Immature natural killer cell (primary cell): ENCODE measurements around the gene TMEM135. TPM values are rescaled to one million over a fixed set of nuclear protein-coding genes. Genes with fewer than 3 reads are reported as not detected.
"Not testable (repeated sequence)": the region's sequence is repeated elsewhere in the genome, so short reads cannot be mapped to it uniquely, and the experiment has no call there.

Source experiments
- DNase-seq, 3 donors: peaks; one replicate each; pipeline ENCODE4 v3.0.0; 2022; ENCODE audit warnings: mixed read lengths in 1 of 3
- H3K27ac Mint-ChIP-seq, 6 donors: one replicate each; pipeline ENCODE4 v1.8.0; 2020; ENCODE audit warnings: mixed read lengths in 6 of 6, mild to moderate bottlenecking in 5 of 6, inconsistent platforms in 4 of 6, moderate library complexity in 3 of 6
- H3K27me3 Mint-ChIP-seq, 3 donors: one replicate each; pipeline ENCODE4 v1.8.0; 2020 to 2021; ENCODE audit warnings: low read depth in 3 of 3, mild to moderate bottlenecking in 3 of 3, mixed read lengths in 3 of 3, moderate library complexity in 3 of 3, inconsistent platforms in 1 of 3
- H3K36me3 Mint-ChIP-seq, 3 donors: one replicate each; pipeline ENCODE4 v1.8.0; 2020; ENCODE audit warnings: mixed read lengths in 3 of 3, inconsistent platforms in 2 of 3, mild to moderate bottlenecking in 2 of 3
- H3K4me1 Mint-ChIP-seq, 2 donors: one replicate each; pipeline ENCODE4 v1.8.0; 2020; ENCODE audit warnings: inconsistent platforms in 2 of 2, mild to moderate bottlenecking in 2 of 2, mixed read lengths in 2 of 2, moderate library complexity in 1 of 2
- H3K4me3 Mint-ChIP-seq, 5 donors: one replicate each; pipeline ENCODE4 v1.8.0; 2020; ENCODE audit warnings: mild to moderate bottlenecking in 5 of 5, mixed read lengths in 5 of 5, inconsistent platforms in 3 of 5, moderate library complexity in 3 of 5
- H3K9me3 Mint-ChIP-seq, 6 donors: one replicate each; pipeline ENCODE4 v1.8.0; 2020; ENCODE audit warnings: mild to moderate bottlenecking in 6 of 6, mixed read lengths in 6 of 6, inconsistent platforms in 4 of 6, moderate library complexity in 3 of 6
- polyA plus RNA-seq, 3 donors: library from polyadenylated mRNA; unstranded; fragments of 300-500 nt; fragmentation: Illumina TruSeq; gene quantifications; one replicate each; pipeline ENCODE4 v1.2.3, GENCODE V29; 2021

The TMEM135 gene
- polyA plus RNA-seq, 3 donors from 2014 or later: 7.3 to 20.2 (median 11.3) TPM

GRCh38 chr11:87255589-87255988 lies 217.9 kb downstream of the TMEM135 start:
- H3K4me1 Mint-ChIP-seq: peaks cover 26 to 46% of the 10 kb centered on the region in 2 donors
- no peak for DNase-seq
- H3K4me3 Mint-ChIP-seq: no peak overlapping the region
- H3K9me3 Mint-ChIP-seq: no peaks in the 10 kb centered on the region
- H3K27me3 Mint-ChIP-seq: no peaks in the 10 kb centered on the region
- H3K27ac Mint-ChIP-seq: peak overlapping the region in 1 of 6 donors; percentile 3
- no peaks in the 10 kb centered on the region for H3K36me3 Mint-ChIP-seq

GRCh38 chr11:87256694-87257340 lies 219.1 kb downstream of the TMEM135 start:
- Mint-ChIP-seq H3K36me3 (no peaks in the 10 kb centered on the region), H3K27me3 (no peaks in the 10 kb centered on the region), H3K27ac (peak overlapping the region in 1 of 6 donors; percentile 12), H3K4me1 (peaks cover 20 to 38% of the 10 kb centered on the region in 2 donors), H3K9me3 (no peaks in the 10 kb centered on the region), H3K4me3 (no peak overlapping the region)
- no peak for DNase-seq

GRCh38 chr11:87258171-87258833 lies 220.6 kb downstream of the TMEM135 start:
- Mint-ChIP-seq H3K36me3 (no peaks in the 10 kb centered on the region), H3K4me1 (peaks cover 10 to 23% of the 10 kb centered on the region in 2 donors), H3K9me3 (no peaks in the 10 kb centered on the region), H3K27ac (peak overlapping the region in 1 of 6 donors; percentile 56), H3K4me3 (no peak overlapping the region), H3K27me3 (no peaks in the 10 kb centered on the region)
- DNase-seq: no peak

DNA sequence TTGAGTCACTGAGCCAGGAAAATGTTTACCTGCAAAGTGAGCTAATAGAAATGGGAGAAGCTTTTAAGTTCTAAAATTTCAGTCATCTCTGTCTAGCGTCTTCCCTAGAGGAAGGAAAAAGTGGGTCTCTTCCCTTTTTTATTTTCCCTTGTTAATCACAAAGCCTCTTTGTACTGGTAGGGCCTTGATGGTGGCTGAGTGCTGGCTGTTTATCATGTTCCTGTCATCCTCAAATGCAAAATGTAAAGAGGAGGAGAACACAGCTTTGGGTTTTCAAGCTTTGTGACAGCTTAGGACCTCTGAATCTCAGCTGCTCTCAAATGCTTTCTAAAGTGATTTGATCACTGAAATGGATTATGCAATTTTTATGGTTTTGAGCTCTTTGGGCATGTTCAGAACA lies 222.0 kb downstream of the TMEM135 start:
- H3K36me3 Mint-ChIP-seq: no peaks in the 10 kb centered on the region
- peaks cover 8 to 18% of the 10 kb centered on the region in 2 donors for H3K4me1 Mint-ChIP-seq
- H3K9me3 Mint-ChIP-seq: no peaks in the 10 kb centered on the region
- DNase-seq: no peak
- no peak overlapping the region for H3K4me3 Mint-ChIP-seq
- H3K27ac Mint-ChIP-seq: peak overlapping the region in 1 of 6 donors; percentile 2
- H3K27me3 Mint-ChIP-seq: no peaks in the 10 kb centered on the region

- Mint-ChIP-seq H3K27ac (no peak overlapping the region), H3K36me3 (no peaks in the 10 kb centered on the region), H3K4me1 (peaks cover 2 to 8% of the 10 kb centered on the region in 2 donors), H3K4me3 (no peak overlapping the region), H3K27me3 (no peaks in the 10 kb centered on the region), H3K9me3 (no peaks in the 10 kb centered on the region)
- DNase-seq: no peak
These were observed 223.1 kb downstream of the TMEM135 start for GRCh38 chr11:87260811-87261210.

- Mint-ChIP-seq H3K27ac (no peak overlapping the region), H3K27me3 (peaks cover 0 to 1% (median 0%) of the 10 kb centered on the region in 3 donors), H3K4me1 (peaks cover 0 to 2% of the 10 kb centered on the region in 2 donors), H3K4me3 (no peak overlapping the region), H3K9me3 (no peaks in the 10 kb centered on the region), H3K36me3 (no peaks in the 10 kb centered on the region)
- no peak for DNase-seq
These were observed 225.6 kb downstream of the TMEM135 start for GRCh38 chr11:87263264-87263838.

DNA sequence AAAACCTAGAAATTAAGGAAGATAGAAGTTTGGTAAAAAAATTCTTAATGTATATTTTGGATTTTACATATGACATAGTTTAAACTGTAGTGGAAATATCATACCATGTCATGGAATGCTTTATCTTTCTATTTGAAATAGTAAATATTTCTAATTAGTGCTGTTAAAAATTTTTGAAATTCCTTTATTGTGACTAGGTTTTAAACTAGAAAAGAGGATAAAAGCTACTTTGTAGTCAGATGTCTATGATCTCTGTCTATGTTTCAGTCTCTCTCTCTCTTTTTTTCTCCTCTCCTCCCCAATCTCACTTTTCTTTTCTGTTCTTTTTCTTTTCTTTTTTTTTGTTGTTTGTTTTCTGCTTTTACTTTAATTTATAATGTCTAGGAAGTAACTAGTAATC lies 226.2 kb downstream of the TMEM135 start:
- no peak for DNase-seq
- Mint-ChIP-seq H3K36me3 (no peaks in the 10 kb centered on the region), H3K27me3 (peaks cover 0 to 1% (median 0%) of the 10 kb centered on the region in 3 donors), H3K4me1 (no peaks in the 10 kb centered on the region), H3K4me3 (no peak overlapping the region), H3K27ac (no peak overlapping the region), H3K9me3 (no peaks in the 10 kb centered on the region)

GRCh38 chr11:87265132-87265531 lies 227.4 kb downstream of the TMEM135 start:
- H3K4me3 Mint-ChIP-seq: no peak overlapping the region
- no peaks in the 10 kb centered on the region for H3K36me3 Mint-ChIP-seq

GRCh38 chr11:87265979-87266378 lies 228.2 kb downstream of the TMEM135 start:
- H3K4me3 Mint-ChIP-seq: no peak overlapping the region
- H3K27ac Mint-ChIP-seq: no peak overlapping the region
- peaks cover 0 to 1% (median 0%) of the 10 kb centered on the region in 3 donors for H3K27me3 Mint-ChIP-seq
- no peaks in the 10 kb centered on the region for H3K9me3 Mint-ChIP-seq
- no peak for DNase-seq
- H3K4me1 Mint-ChIP-seq: no peaks in the 10 kb centered on the region
- H3K36me3 Mint-ChIP-seq: no peaks in the 10 kb centered on the region

More at GRCh38 chr11:87265132-87265531, 227.4 kb downstream of the TMEM135 start:
- Mint-ChIP-seq H3K4me1 (no peaks in the 10 kb centered on the region), H3K27me3 (peaks cover 0 to 1% (median 0%) of the 10 kb centered on the region in 3 donors), H3K9me3 (no peaks in the 10 kb centered on the region), H3K27ac (no peak overlapping the region)
- DNase-seq: no peak

DNA sequence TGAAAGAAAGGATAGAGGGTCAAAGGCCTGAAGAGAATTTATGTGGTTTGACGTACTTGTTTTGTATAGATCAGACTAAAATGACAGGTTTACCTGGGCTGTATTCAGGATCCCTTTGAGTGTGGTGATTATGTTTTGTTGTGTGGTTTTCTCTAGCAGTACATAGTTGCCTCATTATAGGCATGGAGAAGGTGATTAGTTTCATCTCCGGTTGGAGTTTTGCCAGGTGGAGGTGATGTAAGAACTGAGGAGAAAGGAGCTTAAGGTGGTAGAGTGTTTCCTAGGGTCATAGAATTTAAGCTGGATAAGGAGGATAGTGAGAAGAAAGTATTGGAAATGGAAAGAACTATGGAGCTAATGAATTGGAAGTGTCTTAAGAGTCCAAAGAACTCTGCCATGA lies 229.0 kb downstream of the TMEM135 start:
- Mint-ChIP-seq H3K9me3 (no peaks in the 10 kb centered on the region), H3K4me1 (no peaks in the 10 kb centered on the region), H3K27ac (no peak overlapping the region), H3K27me3 (peaks cover 0 to 1% (median 0%) of the 10 kb centered on the region in 3 donors), H3K4me3 (no peak overlapping the region), H3K36me3 (no peaks in the 10 kb centered on the region)
- no peak for DNase-seq

- not testable (repeated sequence) for H3K27me3 Mint-ChIP-seq, H3K4me1 Mint-ChIP-seq, DNase-seq, H3K9me3 Mint-ChIP-seq, H3K4me3 Mint-ChIP-seq, H3K36me3 Mint-ChIP-seq, H3K27ac Mint-ChIP-seq
These were observed 234.2 kb downstream of the TMEM135 start for GRCh38 chr11:87271951-87272350.

- Mint-ChIP-seq H3K4me3 (no peak overlapping the region), H3K36me3 (no peaks in the 10 kb centered on the region), H3K27ac (no peak overlapping the region), H3K4me1 (no peaks in the 10 kb centered on the region), H3K9me3 (no peaks in the 10 kb centered on the region), H3K27me3 (peaks cover 0 to under 1% (median 0%) of the 10 kb centered on the region in 3 donors)
- no peak for DNase-seq
These were observed 237.4 kb downstream of the TMEM135 start for GRCh38 chr11:87275176-87275575.

GRCh38 chr11:87280143-87280542 lies 242.4 kb downstream of the TMEM135 start:
- Mint-ChIP-seq H3K27me3 (peaks cover 0 to 2% (median 0%) of the 10 kb centered on the region in 3 donors), H3K36me3 (peaks cover 0 to 5% (median 0%) of the 10 kb centered on the region in 3 donors), H3K27ac (no peak overlapping the region), H3K9me3 (no peaks in the 10 kb centered on the region), H3K4me1 (no peaks in the 10 kb centered on the region), H3K4me3 (no peak overlapping the region)
- DNase-seq: no peak

DNA sequence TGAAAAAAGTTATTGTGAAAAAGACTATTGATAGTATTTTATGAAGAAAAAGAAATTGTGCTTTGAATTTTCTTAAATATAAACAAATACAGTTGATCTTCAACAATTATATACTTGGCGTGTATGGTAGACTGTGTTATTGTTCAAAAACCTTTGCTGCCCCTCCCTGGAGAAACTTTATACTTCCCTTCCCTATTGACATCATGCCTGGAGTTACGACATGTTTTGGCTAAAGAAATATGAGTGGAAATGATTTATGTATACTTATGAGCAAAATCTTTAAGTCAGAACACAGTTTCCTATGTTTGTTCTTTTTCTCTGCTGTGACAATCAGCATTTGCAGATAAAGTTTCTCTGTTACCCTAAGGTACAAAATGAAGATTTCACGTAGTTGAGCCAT lies 243.8 kb downstream of the TMEM135 start:
- H3K27me3 Mint-ChIP-seq: peaks cover 0 to 2% (median 0%) of the 10 kb centered on the region in 3 donors
- H3K4me3 Mint-ChIP-seq: no peak overlapping the region
- no peak for DNase-seq
- no peaks in the 10 kb centered on the region for H3K9me3 Mint-ChIP-seq
- H3K27ac Mint-ChIP-seq: no peak overlapping the region
- peaks cover 0 to 5% (median 0%) of the 10 kb centered on the region in 3 donors for H3K36me3 Mint-ChIP-seq
- no peaks in the 10 kb centered on the region for H3K4me1 Mint-ChIP-seq
